Skeletal muscle tissue (tissue), 4 donors: ENCODE measurements around the gene THEMIS2. TPM values are rescaled to one million over a fixed set of nuclear protein-coding genes. Genes with fewer than 3 reads are reported as not detected.
A peak's percentile ranks its signal among the peaks of the same experiment; 100 is the strongest.

ENCODE experiments used
- H3K27ac ChIP-seq: one replicate; pipeline ENCODE4 v1.7.0; 2013; ENCODE audit warnings: mild to moderate bottlenecking, low read depth, low read length, inconsistent platforms
- H3K27me3 ChIP-seq, 3 donors: one replicate each; pipeline ENCODE4 v1.7.0; 2013; ENCODE audit warnings: low read length in 3 of 3; ENCODE audit not compliant: control insufficient read depth in 3 of 3, insufficient read depth in 3 of 3
- H3K36me3 ChIP-seq, 3 donors: one replicate each; pipeline ENCODE4 v1.7.0; 2013; ENCODE audit warnings: low read length in 3 of 3; ENCODE audit not compliant: control insufficient read depth in 3 of 3, insufficient read depth in 3 of 3
- H3K4me1 ChIP-seq, 3 donors: one replicate each; pipeline ENCODE4 v1.7.0; 2013; ENCODE audit warnings: low read length in 3 of 3, mild to moderate bottlenecking in 3 of 3; ENCODE audit not compliant: control insufficient read depth in 3 of 3, insufficient read depth in 3 of 3
- H3K4me3 ChIP-seq, 3 donors: one replicate each; pipeline ENCODE4 v1.7.0; 2013; ENCODE audit warnings: low read length in 3 of 3
- H3K9ac ChIP-seq, 3 donors: one replicate each; pipeline ENCODE4 v1.7.0; 2013; ENCODE audit warnings: low read length in 3 of 3, mild to moderate bottlenecking in 3 of 3, moderate library complexity in 2 of 3, low read depth in 1 of 3
- H3K9me3 ChIP-seq, 3 donors: one replicate each; pipeline ENCODE4 v1.7.0; 2013; ENCODE audit warnings: low read length in 3 of 3; ENCODE audit not compliant: control insufficient read depth in 3 of 3
- total RNA-seq: library from RNA; depleted of rRNA; stranded (reverse); fragments of >200 nt; gene quantifications from one replicate; pipeline ENCODE4 v1.2.3, GENCODE V29; 2014
- donor health status: Osteomylitis.

The THEMIS2 gene
- total RNA-seq, 1 donor from 2014 or later: 4.7 TPM

DNA sequence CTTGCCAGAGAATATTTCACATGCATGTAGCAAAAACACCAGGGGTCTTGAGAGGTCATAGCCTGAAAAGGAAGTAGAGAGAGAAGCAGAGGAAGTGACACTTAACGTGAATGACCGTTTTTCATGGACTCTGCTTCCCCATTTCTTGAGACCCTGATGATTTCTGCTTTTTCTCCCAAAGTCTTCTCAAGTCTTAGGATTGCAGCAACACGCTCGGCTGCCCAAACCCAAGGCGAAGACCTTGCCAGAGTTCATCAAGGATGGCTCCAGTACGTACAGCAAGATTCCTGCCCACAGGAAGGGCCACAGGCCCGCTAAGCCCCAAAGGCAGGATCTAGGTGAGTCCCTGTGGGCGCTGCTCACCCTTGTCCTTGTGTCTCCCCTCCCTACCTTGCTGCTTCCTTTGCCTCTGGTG is 12.8 kb downstream of the THEMIS2 start:
- no peak overlapping the region for H3K4me3 ChIP-seq
- no peaks in the 10 kb centered on the region for H3K27me3 ChIP-seq
- no peak overlapping the region for H3K9ac ChIP-seq
- H3K36me3 ChIP-seq: peaks cover 0 to 6% (median 4%) of the 10 kb centered on the region in 3 donors
- H3K9me3 ChIP-seq: no peaks in the 10 kb centered on the region
- H3K4me1 ChIP-seq: peaks cover 0 to 10% (median 0%) of the 10 kb centered on the region in 3 donors
- peak overlapping the region; percentile 62 for H3K27ac ChIP-seq

- Histone ChIP-seq H3K4me3 (no peak overlapping the region), H3K9me3 (no peaks in the 10 kb centered on the region), H3K4me1 (peaks cover 0 to 10% (median 0%) of the 10 kb centered on the region in 3 donors), H3K27me3 (no peaks in the 10 kb centered on the region), H3K9ac (no peak overlapping the region), H3K36me3 (peaks cover 0 to 6% (median 4%) of the 10 kb centered on the region in 3 donors), H3K27ac (peak overlapping the region; percentile 62)
These were observed 13.4 kb downstream of the THEMIS2 start for GRCh38 chr1:27885621-27886352.

- Histone ChIP-seq H3K9ac (no peak overlapping the region), H3K36me3 (peaks cover 5 to 9% (median 7%) of the 10 kb centered on the region in 3 donors), H3K4me1 (peaks cover 0 to 10% (median 0%) of the 10 kb centered on the region in 3 donors), H3K27ac (peak overlapping the region; percentile 40), H3K27me3 (no peaks in the 10 kb centered on the region), H3K9me3 (no peaks in the 10 kb centered on the region), H3K4me3 (no peak overlapping the region)
These were observed 14.0 kb downstream of the THEMIS2 start for GRCh38 chr1:27886353-27886679.

DNA sequence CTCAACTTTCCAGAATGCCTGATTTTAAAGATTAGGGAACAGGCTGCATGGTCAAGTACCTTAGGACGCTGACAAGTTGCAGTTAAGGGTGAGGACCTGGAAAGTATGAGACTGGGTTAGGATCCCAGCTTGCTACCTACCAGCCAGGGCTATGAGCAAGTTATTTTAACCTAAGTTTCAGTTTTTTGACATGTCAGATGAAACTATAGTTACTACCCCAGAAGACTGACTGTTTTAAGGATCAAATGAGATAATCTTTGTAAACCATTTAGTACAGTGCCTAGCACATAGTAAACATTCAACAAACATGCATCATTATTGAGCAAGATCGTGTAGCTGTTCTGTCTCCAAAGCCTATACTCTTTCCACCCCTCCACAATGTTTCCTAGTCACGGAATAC is 14.4 kb downstream of the THEMIS2 start:
- no peak overlapping the region for H3K9ac ChIP-seq
- H3K4me3 ChIP-seq: no peak overlapping the region
- peaks cover 10 to 13% (median 10%) of the 10 kb centered on the region in 3 donors for H3K36me3 ChIP-seq
- no peak overlapping the region for H3K27ac ChIP-seq
- H3K27me3 ChIP-seq: no peaks in the 10 kb centered on the region
- H3K4me1 ChIP-seq: peaks cover 0 to 10% (median 0%) of the 10 kb centered on the region in 3 donors
- H3K9me3 ChIP-seq: no peaks in the 10 kb centered on the region

- H3K27ac ChIP-seq: no peak overlapping the region
These were observed 15.1 kb downstream of the THEMIS2 start for GRCh38 chr1:27887215-27888021.

DNA sequence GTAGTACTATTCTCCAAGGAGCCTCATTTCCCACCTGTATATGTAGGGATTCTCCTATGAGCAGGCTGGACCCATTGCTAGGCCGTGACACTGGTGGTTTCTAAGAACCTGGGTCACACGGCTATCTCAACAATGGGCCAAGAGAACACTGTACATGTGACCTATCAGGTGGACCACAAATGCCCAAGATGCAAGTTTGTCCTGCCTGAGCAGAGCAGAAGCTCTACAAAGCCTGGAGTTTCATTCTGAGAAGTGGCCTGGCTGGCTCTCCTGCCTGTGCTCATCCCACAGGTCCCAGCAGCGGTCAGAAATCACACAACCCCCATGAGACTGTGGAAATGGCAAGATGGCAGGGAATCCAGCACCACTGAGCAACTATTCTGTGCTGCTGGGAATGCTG is 17.2 kb downstream of the THEMIS2 start:
- Histone ChIP-seq H3K4me1 (peaks cover 0 to 2% (median 0%) of the 10 kb centered on the region in 3 donors), H3K4me3 (no peak overlapping the region), H3K36me3 (peaks cover 34 to 39% (median 37%) of the 10 kb centered on the region in 3 donors), H3K9ac (no peak overlapping the region), H3K27me3 (no peaks in the 10 kb centered on the region), H3K9me3 (no peaks in the 10 kb centered on the region), H3K27ac (no peak overlapping the region)

More at GRCh38 chr1:27887215-27888021, 15.1 kb downstream of the THEMIS2 start:
- Histone ChIP-seq H3K36me3 (peaks cover 16 to 20% (median 16%) of the 10 kb centered on the region in 3 donors), H3K9ac (no peak overlapping the region), H3K4me3 (no peak overlapping the region), H3K4me1 (peaks cover 0 to 10% (median 0%) of the 10 kb centered on the region in 3 donors), H3K27me3 (no peaks in the 10 kb centered on the region), H3K9me3 (no peaks in the 10 kb centered on the region)

DNA sequence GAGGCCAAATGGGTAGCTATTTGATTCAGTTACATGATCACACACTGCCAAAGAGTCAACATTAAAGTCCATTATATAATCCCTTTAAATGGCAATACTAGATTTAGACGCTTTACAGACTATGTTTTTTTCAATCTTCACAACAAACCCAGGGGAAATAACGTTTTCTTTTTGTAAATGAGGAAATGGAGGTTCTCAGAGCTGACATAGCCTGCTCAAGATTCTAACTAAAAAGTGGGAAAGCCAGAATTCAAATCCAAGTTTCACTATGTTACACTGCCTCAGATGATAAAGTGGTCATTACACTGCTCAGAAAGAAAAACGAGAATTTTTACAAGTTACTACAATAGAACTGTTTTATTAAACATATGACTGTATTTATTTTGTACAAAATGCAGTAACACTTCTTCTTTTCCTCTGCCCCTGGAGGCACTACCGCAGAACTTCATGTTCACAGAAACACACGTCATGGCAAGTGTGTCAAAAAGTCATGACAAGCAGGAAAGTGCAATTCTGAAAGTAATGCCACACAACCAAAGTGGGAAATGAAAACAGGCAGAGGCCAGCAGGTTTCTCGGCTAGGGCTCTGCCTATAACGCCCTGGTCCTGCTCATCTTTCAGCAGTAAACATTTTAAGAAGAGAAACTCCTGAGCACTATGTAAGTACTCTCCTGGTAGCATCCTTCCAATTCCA is 19.0 kb downstream of the THEMIS2 start:
- Histone ChIP-seq H3K9me3 (no peaks in the 10 kb centered on the region), H3K4me1 (no peaks in the 10 kb centered on the region), H3K9ac (no peak overlapping the region), H3K36me3 (peaks cover 43 to 54% (median 52%) of the 10 kb centered on the region in 3 donors), H3K27ac (peak overlapping the region; percentile 32), H3K4me3 (no peak overlapping the region), H3K27me3 (no peaks in the 10 kb centered on the region)

GRCh38 chr1:27894521-27894920 is 22.2 kb downstream of the THEMIS2 start:
- no peak overlapping the region for H3K27ac ChIP-seq
- no peak overlapping the region for H3K9ac ChIP-seq
- no peaks in the 10 kb centered on the region for H3K4me1 ChIP-seq
- H3K27me3 ChIP-seq: no peaks in the 10 kb centered on the region
- no peak overlapping the region for H3K4me3 ChIP-seq
- no peaks in the 10 kb centered on the region for H3K9me3 ChIP-seq
- peaks cover 49 to 64% (median 60%) of the 10 kb centered on the region in 3 donors for H3K36me3 ChIP-seq

- Histone ChIP-seq H3K27me3 (no peaks in the 10 kb centered on the region), H3K36me3 (peaks cover 20 to 30% (median 27%) of the 10 kb centered on the region in 3 donors), H3K4me1 (peaks cover 0 to 10% (median 8%) of the 10 kb centered on the region in 3 donors), H3K27ac (peak overlapping the region; percentile 73), H3K9me3 (no peaks in the 10 kb centered on the region), H3K9ac (no peak overlapping the region), H3K4me3 (no peak overlapping the region)
These were observed 34.4 kb downstream of the THEMIS2 start for GRCh38 chr1:27906759-27907158.
